GM18870 (cell line): ENCODE data around the gene WIPF3.
"Not testable (repeated sequence)": the region's sequence is repeated elsewhere in the genome, so short reads cannot be mapped to it uniquely, and the experiment has no call there.

Experiments
- ATAC-seq: cut with Tn5 transposase; IDR thresholded peaks from one replicate; pipeline ENCODE4 v1.9.1; 2021; ENCODE audit warnings: moderate library complexity; ENCODE audit not compliant: unreplicated experiment

WIPF3 gene

DNA sequence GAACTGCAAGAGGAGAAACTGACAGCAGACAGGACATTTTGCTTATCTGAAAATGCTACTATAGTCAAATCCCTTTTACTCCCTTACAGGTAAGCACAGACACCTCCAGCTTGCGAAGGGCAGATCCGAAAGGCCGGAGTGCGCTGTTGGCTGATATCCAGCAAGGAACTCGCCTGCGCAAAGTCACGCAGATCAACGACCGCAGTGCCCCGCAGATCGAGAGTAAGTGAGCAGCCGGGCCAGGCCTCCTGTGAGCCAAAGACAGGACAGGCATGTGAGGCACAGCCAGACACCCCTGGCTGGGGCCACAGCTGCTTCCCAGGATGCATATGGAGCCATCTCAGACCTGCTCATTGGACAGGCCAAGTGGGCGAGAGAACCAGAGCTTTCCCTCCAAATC is 69.4 kb downstream of the WIPF3 start:
- no peak for ATAC-seq

DNA sequence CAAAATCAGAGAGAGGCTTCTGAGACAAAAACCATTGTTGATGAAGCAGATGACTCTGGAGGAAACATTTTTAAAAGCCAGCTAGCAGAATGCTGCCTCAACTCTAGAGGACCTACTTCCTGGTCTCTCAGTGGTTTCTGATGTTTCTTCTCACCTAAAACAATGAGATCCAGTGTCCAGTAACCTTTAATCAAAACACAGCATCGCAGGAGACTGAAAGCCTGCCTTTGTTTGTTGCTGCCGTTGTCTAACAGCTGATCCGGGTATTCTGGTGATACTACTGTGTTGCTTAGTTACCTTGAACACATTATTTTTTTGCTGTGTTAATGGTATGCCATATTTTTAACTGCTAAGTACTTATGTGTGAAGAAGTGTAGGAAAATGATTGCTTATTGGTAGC is 70.9 kb downstream of the WIPF3 start:
- ATAC-seq: no peak

DNA sequence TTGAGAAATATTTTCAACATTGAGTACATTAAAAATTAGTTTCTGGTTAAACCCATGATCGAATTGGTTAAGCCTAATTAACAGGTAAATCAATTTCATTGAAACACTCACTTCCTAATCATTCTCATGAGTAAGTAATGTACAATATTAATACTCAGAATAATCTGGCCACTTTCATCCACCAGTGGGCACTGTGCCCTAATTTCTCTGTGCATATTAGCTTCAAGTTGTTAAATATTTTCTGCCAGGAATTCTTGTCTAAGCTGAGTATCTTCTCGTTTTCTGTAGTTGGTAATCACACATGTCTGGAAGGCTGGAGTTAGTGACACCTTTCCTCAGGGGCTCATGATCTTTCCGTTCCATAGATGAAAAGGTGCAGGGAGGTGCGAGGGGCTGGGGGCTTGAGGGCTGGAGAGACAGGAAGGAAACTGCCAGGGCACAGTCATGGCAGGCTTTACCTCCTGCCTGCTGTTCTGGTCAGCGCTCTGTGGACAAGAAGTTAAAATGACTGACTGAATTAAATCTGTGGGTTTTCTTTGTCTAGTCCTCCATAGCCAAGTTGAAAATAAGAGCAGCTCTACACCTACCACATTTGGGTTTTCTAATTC is 71.9 kb downstream of the WIPF3 start:
- no peak for ATAC-seq

DNA sequence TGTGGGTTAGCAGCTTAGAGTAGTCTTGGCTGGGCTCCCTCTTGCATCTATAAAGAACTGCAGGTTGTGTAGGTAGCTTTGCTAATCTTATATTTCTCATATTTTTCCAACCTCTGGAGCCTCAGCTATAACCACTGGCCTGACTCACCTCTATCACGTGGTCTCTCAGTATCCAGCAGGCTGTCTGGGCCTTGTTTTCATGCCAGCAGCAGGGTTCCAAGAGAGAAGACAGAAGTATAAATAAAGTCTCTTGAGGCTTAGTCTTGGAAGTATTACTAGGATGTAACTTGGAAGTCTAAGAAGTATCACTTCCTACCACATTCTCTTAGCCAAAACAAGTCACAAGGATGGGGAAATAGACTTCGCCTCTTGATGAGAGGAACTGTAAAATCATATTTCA is 73.3 kb downstream of the WIPF3 start:
- ATAC-seq: no peak

DNA sequence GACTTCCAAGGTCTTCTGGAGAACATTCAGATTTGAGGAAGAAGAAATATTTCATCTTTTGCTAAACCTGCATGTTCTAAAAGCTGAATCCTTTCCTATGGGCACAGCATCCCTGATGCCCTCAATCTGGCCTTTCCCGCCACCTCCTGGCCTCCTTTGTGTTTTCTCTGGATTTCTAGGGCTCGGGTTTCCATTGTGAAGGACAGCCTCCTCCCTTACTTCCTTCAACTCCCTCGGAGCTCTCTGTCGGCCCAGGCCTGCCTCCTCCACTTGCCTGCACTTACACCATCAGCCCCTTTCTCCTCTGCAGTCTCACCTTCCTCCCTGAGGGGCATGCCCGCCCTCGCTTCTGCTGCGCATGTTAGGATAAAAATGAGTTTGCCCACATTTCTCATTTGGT is 75.4 kb downstream of the WIPF3 start:
- no peak for ATAC-seq

DNA sequence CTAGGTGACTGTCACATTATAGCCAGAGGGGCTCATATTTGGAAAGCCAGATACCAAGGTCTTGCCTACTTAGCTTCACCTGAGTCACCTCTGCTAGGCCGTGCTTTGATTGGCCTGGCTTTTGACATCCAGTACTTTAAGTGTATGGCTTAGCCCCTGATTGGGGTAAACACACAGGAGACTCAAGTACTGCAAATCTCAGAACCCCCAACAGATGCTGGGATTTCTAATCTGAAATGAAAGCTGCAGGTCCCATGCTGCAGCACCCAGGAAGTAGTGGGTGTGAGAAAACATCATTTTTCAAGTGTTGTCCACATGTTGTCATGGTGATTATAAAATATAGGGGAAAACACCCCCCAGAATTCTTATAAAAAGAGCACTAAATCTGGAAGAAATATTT is 76.2 kb downstream of the WIPF3 start:
- ATAC-seq: no peak

DNA sequence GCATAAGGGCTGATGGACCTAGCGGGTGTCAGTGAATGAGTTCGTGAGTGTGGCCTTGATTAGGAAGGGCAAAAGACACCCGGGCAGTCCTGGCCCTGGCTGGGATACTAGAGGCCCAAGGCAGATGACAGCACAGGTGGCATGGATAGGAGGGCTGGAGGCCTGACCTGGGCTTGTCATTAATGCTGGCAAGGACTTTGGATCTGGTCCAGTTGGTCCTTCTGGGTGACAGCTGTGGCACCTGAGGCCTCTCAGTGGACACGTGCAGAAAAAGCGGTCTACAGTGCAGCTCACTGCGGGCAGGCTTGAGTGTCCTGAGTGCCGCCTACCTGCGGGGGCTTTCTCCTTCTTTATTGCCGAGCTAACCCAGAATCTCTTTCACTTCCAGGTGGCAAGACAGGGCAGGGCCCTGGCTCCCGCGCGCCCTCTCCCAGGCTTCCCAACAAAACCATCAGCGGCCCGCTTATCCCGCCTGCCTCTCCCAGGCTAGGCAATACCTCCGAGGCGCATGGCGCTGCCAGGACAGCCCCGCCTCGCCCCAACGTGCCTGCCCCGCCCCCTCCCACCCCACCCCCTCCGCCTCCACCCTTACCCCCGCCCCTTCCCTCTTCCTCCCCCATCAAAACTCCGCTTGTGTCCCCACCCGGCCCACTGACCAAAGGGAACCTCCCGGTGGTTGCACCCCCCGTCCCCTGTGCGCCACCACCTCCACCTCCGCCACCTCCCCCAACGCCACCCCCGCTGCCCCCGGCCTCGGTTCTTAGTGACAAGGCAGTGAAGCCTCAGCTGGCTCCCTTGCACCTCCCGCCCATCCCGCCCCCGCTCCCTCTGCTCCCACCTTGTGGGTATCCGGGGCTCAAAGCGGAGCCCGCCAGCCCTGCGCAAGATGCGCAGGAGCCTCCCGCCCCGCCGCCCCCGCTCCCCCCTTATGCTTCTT is 77.4 kb downstream of the WIPF3 start:
- ATAC-seq: no peak

DNA sequence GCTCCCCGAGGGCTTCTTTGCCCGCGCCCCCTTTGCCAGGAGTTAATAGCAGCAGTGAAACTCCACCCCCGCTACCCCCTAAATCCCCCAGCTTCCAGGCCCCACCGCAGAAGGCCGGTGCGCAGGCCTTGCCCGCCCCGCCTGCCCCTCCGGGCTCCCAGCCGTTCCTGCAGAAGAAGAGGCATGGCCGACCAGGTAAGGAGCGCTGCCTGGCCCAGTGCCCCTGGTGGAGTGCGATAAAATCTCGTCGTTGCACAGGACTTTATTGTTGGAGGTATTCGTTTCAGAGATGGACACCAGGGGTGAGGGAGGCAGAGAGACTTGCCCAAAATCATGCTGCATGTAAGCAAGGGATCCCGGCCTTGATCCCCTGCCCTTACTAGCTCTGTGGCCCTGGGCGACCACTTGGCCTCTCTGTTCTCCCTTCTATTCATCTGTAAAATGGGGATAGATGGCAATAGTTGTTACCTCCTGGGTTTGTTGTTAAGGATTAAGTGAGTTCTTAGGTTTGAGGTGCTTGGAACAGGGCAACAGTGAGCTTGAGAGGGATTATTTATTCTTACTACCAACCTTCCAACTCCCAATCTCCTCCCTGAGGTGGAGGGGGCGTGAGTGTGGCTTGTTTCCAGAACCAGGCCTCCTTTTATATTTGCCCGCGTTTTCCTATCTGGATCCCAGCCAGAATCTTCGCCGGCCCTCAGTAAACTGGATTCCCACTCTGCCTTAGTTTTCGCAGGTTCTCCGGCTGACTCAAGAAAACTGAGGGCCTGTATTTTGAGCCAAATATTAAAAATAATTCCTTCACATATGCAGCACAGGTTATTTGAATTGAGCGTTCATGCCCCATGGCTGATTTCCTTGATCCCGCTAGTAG is 78.3 kb downstream of the WIPF3 start:
- no peak for ATAC-seq

DNA sequence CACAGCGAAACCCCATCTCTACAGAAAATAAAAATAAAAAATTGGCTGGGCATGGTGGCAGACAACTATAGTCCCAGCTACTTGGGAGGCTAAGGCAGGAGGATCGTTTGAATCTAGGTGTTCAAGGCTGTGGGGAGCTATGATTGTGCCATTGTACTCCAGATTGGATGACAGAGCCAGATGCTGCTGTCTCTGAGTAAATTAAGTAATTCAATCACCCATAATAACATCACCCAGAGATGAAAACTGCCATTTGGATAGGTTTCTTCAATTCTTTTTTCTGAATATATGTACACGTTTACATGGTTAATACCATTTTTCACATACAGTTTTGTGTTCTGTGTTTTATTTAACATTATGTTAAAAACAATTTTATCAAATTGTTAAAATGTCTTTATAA is 79.3 kb downstream of the WIPF3 start:
- no peak for ATAC-seq

DNA sequence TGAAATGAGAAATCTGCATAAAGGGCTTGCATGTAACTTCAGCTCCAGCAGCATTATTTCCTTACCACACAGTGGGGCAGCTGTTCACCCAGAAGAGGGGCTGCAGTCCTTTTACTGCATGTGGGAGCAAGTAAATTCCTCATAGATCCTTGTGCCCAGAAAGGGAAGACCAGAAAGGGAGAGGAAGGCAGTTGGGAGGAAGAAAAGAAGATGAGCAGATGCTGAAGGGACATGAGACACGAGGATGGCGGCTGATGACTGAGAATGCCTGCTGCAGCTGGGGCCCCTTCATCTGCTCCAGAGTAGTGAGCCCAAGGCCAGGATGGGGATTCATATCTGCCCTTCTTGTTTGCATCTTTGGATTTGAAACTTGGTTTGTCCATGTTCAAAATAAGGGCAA is 80.5 kb downstream of the WIPF3 start:
- no peak for ATAC-seq

DNA sequence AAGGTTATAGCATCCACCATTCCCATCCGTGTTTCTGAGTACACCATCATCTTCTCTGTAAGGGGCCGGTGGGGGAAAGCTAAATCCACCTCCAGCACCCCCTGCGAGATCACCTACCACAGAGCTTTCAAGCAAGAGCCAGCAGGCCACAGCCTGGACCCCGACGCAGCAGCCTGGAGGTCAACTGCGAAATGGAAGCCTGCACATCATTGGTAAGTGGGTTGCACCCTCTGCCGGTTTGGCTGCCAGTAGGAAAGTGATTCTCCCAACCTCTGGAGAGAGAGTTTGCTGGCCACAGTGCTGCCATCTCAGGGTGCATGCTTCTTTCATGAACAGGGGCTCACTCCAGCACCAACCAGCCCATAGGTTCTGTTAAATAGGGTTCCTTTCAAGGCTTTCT is 81.7 kb downstream of the WIPF3 start:
- no peak for ATAC-seq

DNA sequence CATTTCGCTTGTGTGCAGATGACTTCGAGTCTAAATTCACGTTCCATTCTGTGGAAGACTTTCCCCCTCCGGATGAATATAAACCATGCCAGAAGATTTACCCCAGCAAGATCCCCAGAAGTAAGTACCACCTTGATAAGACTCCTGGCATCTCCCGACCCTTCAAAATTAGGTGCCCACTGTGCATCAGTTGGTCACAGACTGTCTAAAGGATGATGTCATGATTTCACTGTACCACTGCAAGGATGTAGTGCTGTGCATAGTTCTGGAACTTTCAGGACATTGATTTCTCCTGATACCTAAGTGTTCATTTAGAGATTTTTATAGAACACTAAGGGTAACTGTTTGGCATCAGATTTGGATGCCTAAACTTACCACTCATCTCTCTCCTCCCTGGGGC is 83.0 kb downstream of the WIPF3 start:
- ATAC-seq: no peak

DNA sequence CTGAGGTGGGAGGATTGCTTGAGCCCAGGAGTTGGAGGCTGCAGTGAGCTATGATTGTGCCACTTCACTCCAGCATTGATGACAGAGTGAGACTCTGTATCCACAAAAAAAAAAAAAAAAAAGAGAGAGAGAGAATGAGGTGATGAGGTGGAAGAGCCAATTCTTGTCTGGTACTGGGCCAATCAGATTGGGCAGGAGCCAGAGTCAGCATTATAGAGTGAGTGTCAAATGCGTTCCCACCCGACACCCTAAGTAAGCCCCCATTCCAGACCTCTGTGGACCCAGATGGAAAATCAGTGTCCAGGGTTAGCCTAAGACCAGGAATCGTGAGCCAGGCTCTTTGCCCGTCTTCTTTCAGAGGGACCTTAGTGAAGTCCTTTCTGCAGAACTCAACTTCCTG is 83.9 kb downstream of the WIPF3 start:
- no peak for ATAC-seq

DNA sequence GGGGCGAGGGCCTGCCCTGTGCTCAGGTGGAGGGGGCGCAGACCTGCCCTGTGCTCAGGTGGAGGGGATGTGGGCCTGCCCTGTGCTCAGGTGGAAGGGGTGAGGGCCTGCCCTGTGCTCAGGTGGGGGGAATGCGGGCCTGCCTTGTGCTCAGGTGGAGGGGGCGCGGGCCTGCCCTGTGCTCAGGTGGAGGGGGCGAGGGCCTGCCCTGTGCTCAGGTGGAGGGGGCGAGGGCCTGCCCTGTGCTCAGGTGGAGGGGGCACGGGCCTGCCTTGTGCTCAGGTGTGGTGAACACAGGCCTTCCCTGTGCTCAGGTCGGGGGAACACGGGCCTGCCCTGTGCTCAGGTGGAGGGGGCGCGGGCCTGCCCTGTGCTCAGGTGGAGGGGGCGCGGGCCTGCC is 84.5 kb downstream of the WIPF3 start:
- not testable (repeated sequence) for ATAC-seq

DNA sequence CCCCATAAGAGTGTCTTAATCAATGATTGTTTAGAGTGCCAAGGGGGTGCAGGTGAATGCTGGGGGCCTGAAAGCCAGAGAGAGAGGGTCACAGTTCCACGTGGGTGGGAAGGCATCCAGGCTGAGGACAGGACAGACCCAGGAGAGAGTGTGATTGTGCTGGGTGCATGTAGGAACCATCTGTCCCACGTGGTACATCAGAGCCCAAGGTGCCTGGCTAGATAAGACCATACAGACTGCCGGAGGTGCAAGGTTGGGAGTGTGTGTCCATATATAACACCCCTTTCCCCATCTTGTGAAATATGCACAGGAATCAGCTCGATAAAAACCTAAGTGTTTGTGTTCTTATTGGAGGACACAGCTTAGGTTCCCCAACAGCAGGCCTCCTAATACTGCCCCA is 85.5 kb downstream of the WIPF3 start:
- no peak for ATAC-seq

DNA sequence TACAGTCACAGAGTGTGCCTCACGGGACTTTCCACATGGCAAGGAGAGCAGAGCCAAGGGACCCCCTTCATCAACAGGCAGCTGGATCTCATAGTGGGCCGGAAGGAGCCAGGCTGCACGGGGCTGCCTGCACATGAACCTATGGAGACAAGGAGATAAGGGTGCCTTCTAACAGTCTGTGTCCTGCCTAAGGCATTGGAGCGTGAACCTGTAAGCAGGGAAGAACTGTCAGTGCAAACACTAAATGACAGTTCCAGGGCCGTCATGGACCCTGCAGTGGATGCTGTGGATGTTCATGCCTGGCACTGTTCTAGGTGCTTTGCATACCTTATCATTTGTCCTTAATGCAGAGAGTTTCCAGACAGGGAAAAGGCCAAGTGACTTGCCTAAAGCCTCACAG is 85.9 kb downstream of the WIPF3 start:
- ATAC-seq: no peak

DNA sequence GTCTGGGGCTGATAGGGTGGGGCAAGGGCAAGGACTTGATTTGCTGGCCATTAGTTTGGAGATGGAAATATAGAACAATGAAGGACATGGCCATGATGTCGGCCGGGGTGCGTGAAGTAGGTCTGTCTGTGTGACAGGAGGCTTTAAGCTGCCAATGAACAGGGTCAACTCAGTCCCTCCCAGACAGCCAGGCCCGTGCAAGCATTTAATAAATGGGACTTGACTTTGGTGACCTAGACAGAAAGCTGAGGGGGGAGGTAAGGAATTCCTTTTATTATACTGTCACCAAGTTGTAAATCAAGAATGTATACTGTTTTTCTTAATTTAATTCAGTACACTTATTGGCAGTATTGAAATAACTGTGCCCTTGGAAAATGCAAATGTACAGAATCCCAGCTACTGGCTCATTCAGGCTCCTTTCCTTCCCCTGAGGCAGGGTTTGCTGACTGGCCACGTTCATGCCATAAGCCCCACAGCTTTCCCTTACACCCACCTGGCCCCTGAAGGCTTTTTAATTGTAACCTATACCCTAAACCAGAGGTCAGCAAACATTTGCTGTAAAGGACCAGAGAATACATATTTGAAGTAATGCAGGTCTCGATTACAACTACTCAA is 87.2 kb downstream of the WIPF3 start:
- ATAC-seq: no peak

DNA sequence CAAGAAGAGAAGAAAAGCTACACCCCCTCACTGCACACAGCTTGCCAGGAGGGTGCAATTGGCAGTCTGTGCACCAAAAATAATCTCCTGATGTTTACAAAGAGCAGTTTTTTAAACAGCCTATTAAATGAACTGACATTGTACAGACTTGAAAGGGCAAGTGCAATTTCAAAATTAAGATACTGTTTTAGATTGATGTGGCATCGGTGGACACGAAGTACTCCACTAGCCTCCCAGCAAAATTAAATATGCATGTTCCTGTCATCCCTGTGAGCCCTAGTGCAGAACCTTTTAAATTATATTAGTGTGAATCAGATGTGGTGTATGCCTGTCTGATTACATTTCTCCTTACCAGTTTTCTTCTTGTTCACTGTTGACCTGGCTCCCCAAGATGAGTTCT is 87.9 kb downstream of the WIPF3 start:
- ATAC-seq: no peak

DNA sequence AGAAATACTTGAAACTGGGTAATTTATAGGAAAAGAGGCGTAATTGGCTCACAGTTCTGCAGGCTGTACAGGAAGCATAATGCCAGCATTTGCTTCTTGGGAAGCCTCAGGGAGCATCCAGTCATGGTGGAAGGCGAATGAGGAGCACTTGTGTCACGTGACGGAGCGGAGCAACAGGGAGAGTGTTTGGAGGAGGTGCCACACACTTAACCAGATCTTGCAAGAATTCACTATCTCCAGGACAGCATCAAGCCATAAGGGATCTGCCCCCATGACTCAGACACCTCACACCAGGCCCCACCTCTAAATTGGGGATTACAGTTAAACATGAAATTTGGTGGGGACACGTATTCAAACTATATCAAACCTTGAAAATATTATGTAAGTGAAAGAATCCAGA is 89.3 kb downstream of the WIPF3 start:
- ATAC-seq: no peak

DNA sequence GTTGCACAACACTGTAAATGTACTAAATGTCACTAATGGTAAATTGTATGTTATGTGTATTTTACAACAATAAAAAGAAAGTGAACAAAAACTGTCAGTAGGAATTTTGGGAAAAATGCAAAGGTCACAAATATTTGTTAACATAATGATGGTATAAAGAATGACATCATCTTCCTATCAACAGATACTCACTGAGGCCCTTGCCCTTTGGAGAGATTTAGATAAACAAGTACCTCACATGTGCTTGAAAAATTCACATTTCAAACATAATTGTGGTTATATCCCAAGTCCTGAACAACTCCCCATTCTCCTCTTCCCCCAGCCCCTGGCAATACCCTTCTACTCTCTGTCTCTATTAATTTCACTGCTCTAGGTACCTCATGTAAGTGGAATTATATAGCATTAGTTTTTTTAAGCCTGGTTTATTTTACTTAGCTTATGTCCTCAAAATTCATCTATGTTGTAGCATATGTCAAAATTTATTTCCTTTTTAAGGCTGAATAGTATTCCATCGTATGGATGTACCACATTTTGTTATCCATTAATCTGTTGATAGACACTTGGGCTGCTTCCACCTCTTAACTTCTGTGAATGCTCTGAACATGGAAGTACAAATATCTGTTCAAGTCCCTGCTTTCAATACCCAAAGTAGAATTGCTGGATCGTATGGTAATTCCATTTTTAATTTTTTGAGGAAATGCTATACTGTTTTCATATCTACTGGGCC is 90.5 kb downstream of the WIPF3 start:
- no peak for ATAC-seq

DNA sequence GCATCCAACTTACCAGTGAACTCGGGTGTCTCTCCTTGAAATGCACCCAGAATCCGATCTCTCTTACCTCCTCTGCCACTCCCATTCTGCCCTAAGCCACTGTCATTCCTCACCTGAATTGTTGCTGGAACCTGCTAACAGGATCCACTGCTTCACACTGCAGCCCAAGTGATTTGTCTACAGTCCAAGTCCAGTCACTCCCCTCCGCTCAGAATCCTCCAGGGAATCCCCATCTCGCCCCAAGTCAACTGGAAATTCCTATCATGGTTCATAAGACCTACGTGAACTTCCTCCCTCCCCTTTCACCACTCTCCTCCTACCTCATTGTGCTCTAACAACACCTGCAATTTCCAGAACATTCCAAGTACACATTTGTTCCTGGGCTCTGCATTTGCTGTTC is 92.0 kb downstream of the WIPF3 start:
- no peak for ATAC-seq
